Left lung (tissue), 14 donors: ENCODE results near the gene MTG2. TPM values are rescaled to one million over a fixed set of nuclear protein-coding genes. Genes with fewer than 3 reads are reported as not detected.

ENCODE experiments used
- ATAC-seq: fragments of 200-7000 bp; cut with Tn5 transposase; one replicate; pipeline ENCODE4 v1.9.1; 2020; ENCODE audit warnings: moderate library complexity
- DNase-seq, 4 donors: peaks; one replicate each; pipeline ENCODE4 v3.0.0-alpha.2; 2013 to 2020
- H3K27ac ChIP-seq, 2 donors: fragments of 200-600 bp; sonication (generic) in 1 of 2; one replicate each; pipeline versions ENCODE4 v1.5.0 to v1.8.0; 2020 to 2021
- H3K27me3 ChIP-seq, 2 donors: fragments of 200-600 bp; sonication (generic) in 1 of 2; one replicate each; pipeline versions ENCODE4 v1.5.0 to v1.8.0; 2020 to 2021
- H3K36me3 ChIP-seq, 2 donors: fragments of 200-600 bp; sonication (generic) in 1 of 2; one replicate each; pipeline versions ENCODE4 v1.5.0 to v1.8.0; 2020 to 2021
- H3K4me1 ChIP-seq, 2 donors: fragments of 200-600 bp; one replicate each; pipeline ENCODE4 v1.8.0; 2021
- H3K4me3 ChIP-seq, 2 donors: fragments of 200-600 bp; sonication (generic) in 1 of 2; one replicate each; pipeline versions ENCODE4 v1.5.0 to v1.8.0; 2020 to 2021; ENCODE audit warnings: mild to moderate bottlenecking in 1 of 2
- H3K9me3 ChIP-seq, 2 donors: fragments of 200-600 bp; sonication (generic) in 1 of 2; one replicate each; pipeline versions ENCODE4 v1.5.0 to v1.8.0; 2020 to 2021
- intact Hi-C, 2 donors: fragments of 100-400 bp; cut with DNase I; formaldehyde crosslinking; loops; one replicate each; pipeline versions ENCODE4 v1.11.2 to v1.14.2; 2022
- long read RNA-seq, 12 donors: library from polyadenylated mRNA in 2 of 12; unstranded in 2 of 12; transcript quantifications; one replicate each; pipeline ENCODE4 v2.0.0 and lab custom pipeline, GENCODE V29; 2019 to 2026
- polyA plus RNA-seq, 6 donors: library from polyadenylated mRNA; unstranded; fragments of 120-200 nt; gene quantifications; one replicate each; pipeline ENCODE4 v1.2.1, GENCODE V29; 2013; ENCODE audit not compliant: insufficient read length in 6 of 6
- total RNA-seq, 2 donors: library from RNA; stranded (reverse); fragmentation: NEBNext Ultra II Directional; extraction: Animal tissue kit (Norgen Biotek cat#: 25700); gene quantifications; one replicate each; pipeline ENCODE4 v1.2.1, GENCODE V29; 2021
- TF ChIP-seq, protein P1 (sequence below), 2 donors: fragments of 200-600 bp; sonication (generic) in 1 of 2; IDR thresholded peaks; one replicate each; pipeline versions ENCODE4 v1.5.0 to v1.8.0; 2021; ENCODE audit warnings: antibody characterized with exemption in 2 of 2
- donor health status: DM: no; HTN: yes; CAD: no.
- donor health status: DM: no; HTN: no; CAD: no.

Gene MTG2
- total RNA-seq (10 to 100 TPM; 25.5 to 29.6 TPM), polyA plus RNA-seq (10 to 100 TPM; 30.1 to 34.6 (median 31.8) TPM)
- long read RNA-seq, donor 1, partial matches to known transcripts, result 0 of 6 reads
- long read RNA-seq, donor 1, other reads (novel, unspliced or antisense), result 0 of 6 reads
- long read RNA-seq, donor 2, transcript MTG2-210 (2 exons, 590 nt), result major isoform, 6 of 8 reads
- long read RNA-seq, donor 2, partial matches to known transcripts, result 0 of 8 reads
- long read RNA-seq, donor 2, other reads (novel, unspliced or antisense), result 0 of 8 reads
- long read RNA-seq, donor 3, partial matches to known transcripts, result 0 of 6 reads
- long read RNA-seq, donor 3, other reads (novel, unspliced or antisense), result 0 of 6 reads
- long read RNA-seq, donor 4, partial matches to known transcripts, result 1 of 6 reads
- long read RNA-seq, donor 4, other reads (novel, unspliced or antisense), result 1 of 6 reads
- long read RNA-seq, donor 5, partial matches to known transcripts, result 0 of 2 reads
- long read RNA-seq, donor 5, other reads (novel, unspliced or antisense), result 0 of 2 reads
- long read RNA-seq, donor 6, partial matches to known transcripts, result 0 of 3 reads
- long read RNA-seq, donor 6, other reads (novel, unspliced or antisense), result 0 of 3 reads
- long read RNA-seq, donor 7, partial matches to known transcripts, result 0 of 5 reads
- long read RNA-seq, donor 7, other reads (novel, unspliced or antisense), result 0 of 5 reads
- long read RNA-seq, donor 8, transcript MTG2-210 (2 exons, 590 nt), result major isoform, 6 of 9 reads
- long read RNA-seq, donor 8, partial matches to known transcripts, result 0 of 9 reads
- long read RNA-seq, donor 8, other reads (novel, unspliced or antisense), result 0 of 9 reads
- long read RNA-seq, donor 9, result 0 reads
- long read RNA-seq, donor 10, transcript MTG2-201 (7 exons, 2,929 nt), result major isoform, 5 of 23 reads
- long read RNA-seq, donor 10, partial matches to known transcripts, result 12 of 23 reads
- long read RNA-seq, donor 10, other reads (novel, unspliced or antisense), result 4 of 23 reads
- long read RNA-seq, donor 11, partial matches to known transcripts, result 0 of 3 reads
- long read RNA-seq, donor 11, other reads (novel, unspliced or antisense), result 0 of 3 reads
- long read RNA-seq, donor 12, partial matches to known transcripts, result 0 of 7 reads
- long read RNA-seq, donor 12, other reads (novel, unspliced or antisense), result 0 of 7 reads

DNA sequence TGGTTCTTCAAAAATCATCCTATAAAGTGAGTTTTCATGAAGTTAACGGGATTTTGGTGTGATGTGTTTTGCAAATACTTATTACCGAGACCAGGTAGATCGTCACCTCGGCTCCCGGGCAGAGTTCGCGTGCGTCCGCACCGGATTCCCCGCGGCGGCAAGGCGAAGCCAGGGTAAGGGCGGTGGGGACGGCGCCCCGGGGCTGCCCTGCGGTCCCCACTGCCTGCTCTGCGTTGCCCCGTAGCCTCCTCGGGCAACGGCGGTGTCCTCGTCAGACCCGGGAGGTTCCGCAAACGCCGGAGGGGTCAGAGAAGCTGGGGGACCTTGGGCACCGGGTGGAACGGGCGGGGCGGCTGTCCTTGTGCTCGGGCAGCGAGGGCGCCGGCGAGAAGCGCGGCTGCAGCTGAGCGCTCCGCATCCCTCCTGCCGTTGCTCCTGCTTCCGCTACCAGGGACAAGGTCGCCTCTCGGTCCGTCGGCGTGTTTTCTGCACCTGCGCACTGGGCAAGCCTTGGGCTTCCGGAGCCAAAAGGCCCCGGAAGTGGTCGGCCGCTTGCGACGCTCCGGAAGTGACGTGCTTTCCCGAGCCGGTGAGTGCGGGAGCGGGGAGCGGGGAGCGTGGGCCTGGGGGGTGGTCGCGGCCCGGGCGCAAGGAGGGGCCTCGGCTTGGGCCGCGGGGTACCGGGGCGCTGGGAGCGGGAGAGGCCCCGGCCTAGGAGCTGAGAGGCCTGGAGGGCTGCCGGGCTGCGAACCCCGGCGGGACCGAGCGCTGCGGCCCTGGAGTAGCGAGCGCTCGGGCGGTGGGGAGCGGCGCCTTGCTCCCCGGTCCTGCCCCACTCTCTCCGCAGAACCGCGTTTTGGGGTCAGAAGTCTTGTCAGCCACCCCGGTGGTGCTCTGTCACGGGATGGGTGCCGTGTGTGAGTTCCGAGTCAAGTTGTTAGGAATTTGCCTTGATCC lies at the start of gene MTG2:
MTG2 (plus strand) TSS at position 560 of the 957 bp plus-strand sequence. CDS start 10,393 bp downstream, outside the sequence.
- TF ChIP-seq, protein P1, sequence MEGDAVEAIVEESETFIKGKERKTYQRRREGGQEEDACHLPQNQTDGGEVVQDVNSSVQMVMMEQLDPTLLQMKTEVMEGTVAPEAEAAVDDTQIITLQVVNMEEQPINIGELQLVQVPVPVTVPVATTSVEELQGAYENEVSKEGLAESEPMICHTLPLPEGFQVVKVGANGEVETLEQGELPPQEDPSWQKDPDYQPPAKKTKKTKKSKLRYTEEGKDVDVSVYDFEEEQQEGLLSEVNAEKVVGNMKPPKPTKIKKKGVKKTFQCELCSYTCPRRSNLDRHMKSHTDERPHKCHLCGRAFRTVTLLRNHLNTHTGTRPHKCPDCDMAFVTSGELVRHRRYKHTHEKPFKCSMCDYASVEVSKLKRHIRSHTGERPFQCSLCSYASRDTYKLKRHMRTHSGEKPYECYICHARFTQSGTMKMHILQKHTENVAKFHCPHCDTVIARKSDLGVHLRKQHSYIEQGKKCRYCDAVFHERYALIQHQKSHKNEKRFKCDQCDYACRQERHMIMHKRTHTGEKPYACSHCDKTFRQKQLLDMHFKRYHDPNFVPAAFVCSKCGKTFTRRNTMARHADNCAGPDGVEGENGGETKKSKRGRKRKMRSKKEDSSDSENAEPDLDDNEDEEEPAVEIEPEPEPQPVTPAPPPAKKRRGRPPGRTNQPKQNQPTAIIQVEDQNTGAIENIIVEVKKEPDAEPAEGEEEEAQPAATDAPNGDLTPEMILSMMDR (IDR thresholded peaks at IDR 0.05), result no peak
- Histone ChIP-seq H3K27me3 (no peaks in the 10 kb centered on the region), H3K4me3 (peak within 1 kb of the TSS; percentile 77 to 90), H3K9me3 (no peaks in the 10 kb centered on the region), H3K27ac (peak within 1 kb of the TSS; percentile 80 to 94), H3K4me1 (peaks cover 6 to 48% of the 10 kb centered on the region in 2 donors), H3K36me3 (peaks cover 0 to 14% of the 10 kb centered on the region in 2 donors)
- DNase-seq, result peak; percentile 92 to 98 (median 96)
- intact Hi-C loops, result no loop called here
- peak; percentile 97 for ATAC-seq

DNA sequence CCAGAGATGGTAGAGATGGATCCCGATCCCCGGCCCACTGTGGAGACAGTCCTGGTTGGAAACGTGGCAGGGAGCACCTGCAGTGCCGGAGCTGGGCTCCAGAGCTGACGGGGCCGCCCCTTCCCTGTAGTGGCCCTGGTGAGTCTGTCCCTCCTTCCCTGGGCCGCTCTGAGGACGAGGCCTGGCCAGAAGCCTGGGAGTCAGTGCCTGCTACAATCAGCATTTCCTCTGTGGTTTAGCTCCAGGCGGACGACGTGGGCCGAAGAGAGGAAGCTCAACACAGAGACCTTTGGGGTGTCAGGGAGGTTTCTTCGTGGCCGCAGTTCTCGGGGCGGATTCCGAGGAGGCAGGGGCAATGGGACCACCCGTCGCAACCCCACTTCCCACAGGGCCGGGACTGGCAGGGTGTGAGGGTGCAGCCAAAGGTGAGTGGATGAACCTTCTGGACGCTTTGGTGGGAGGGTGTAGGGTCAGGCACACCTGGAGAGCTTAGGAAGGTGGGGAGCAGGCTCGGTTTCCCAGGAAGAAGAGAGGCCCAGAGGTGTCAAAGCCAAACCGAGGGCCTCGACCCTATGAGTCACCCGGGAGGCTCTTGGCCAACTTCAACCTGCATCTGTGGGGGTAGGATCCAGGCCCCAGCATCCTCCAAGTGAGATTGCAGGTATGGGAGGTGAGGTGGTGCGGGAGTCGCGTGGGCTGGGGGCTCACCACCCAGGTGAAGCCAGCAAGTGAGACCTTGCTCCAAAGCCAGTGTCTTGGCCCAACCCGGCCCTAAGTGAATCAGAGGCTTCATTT lies 49.6 kb upstream of the MTG2 start:
- DNase-seq, result peak in 1 of 4 donors; percentile 82
- Histone ChIP-seq H3K9me3 (no peaks in the 10 kb centered on the region), H3K27me3 (no peaks in the 10 kb centered on the region), H3K36me3 (peaks cover 10 to 100% of the 10 kb centered on the region in 2 donors), H3K4me1 (peaks cover 0 to 46% of the 10 kb centered on the region in 2 donors), H3K27ac (peak overlapping the region; percentile 10 to 74), H3K4me3 (no peak overlapping the region)
- TF ChIP-seq, protein P1 (IDR thresholded peaks at IDR 0.05), result no peak
- intact Hi-C loops, result no loop called here
- ATAC-seq, result peak; percentile 63

DNA sequence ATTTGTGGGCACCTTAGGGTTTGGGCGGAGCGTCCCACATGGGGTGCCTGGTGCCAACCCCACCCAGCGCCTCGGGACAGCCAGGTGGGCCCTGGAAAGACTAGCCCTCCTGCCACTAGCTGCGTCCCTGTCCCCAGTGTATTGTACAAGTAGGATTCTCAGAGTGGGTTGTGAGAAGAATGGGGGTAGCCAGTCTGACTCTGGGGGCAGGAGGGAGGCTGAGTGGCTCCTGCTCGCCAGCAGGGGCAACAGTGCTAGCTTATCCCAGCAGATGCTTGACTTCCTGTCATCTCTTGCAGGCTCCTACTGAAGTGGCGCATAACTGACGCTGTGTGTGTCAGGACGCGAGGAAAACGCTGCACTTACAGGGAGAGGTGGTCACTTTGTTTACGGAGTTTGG lies 49.0 kb upstream of the MTG2 start:
- Histone ChIP-seq H3K36me3 (peaks cover 10 to 100% of the 10 kb centered on the region in 2 donors), H3K4me3 (no peak overlapping the region), H3K27ac (peak overlapping the region in 1 of 2 donors; percentile 74), H3K4me1 (peaks cover 0 to 46% of the 10 kb centered on the region in 2 donors), H3K27me3 (no peaks in the 10 kb centered on the region), H3K9me3 (no peaks in the 10 kb centered on the region)
- DNase-seq (peak in 1 of 4 donors; percentile 57), ATAC-seq (no peak)
- TF ChIP-seq, protein P1 (IDR thresholded peaks at IDR 0.05), result no peak
- intact Hi-C loops, result no loop called here

- peaks cover 0 to 54% of the 10 kb centered on the region in 2 donors for H3K4me1 ChIP-seq
- no peaks in the 10 kb centered on the region for H3K27me3 ChIP-seq
- no peaks in the 10 kb centered on the region for H3K9me3 ChIP-seq
- H3K4me3 ChIP-seq, result no peak overlapping the region
- peaks cover 10 to 100% of the 10 kb centered on the region in 2 donors for H3K36me3 ChIP-seq
- TF ChIP-seq, protein P1 (IDR thresholded peaks at IDR 0.05), result no peak
- DNase-seq (peak in 1 of 4 donors; percentile 69), ATAC-seq (peak; percentile 11)
- H3K27ac ChIP-seq, result peak overlapping the region in 1 of 2 donors; percentile 74
- intact Hi-C loops, result loop anchor here in 1 of 2 donors (5.0 kb wide), 1 partner anchor 122 kb away; no protein-coding TSS in a partner anchor
These were observed 48.0 kb upstream of the MTG2 start for GRCh38 chr20:62134735-62135231.
